Keratinocyte (primary cell): ENCODE measurements around the gene MRM2.

Experiments
- CTCF ChIP-seq, 3 experiments: IDR thresholded peaks in 1 of 3; conservative IDR thresholded peaks in 1 of 3; optimal IDR thresholded peaks in 1 of 3; 2 replicates in 2 of 3; 3 replicates in 1 of 3; pipeline versions ENCODE3 to v1.5.1; 2011; ENCODE audit warnings: low read length in 3 of 3, mild to moderate bottlenecking in 3 of 3, moderate library complexity in 2 of 3, control low read depth in 1 of 3, inconsistent platforms in 1 of 3; ENCODE audit not compliant: insufficient read depth in 2 of 3; ENCODE audit errors: extremely low read depth in 1 of 3
- EZH2 ChIP-seq: IDR thresholded peaks from one replicate; pipeline ENCODE4 v1.6.1; 2012; ENCODE audit warnings: inconsistent platforms, mild to moderate bottlenecking, low read length, moderate library complexity

GRCh38 chr7:2287745-2288144, 45.7 kb upstream of the MRM2 start:
- no peak for TF ChIP-seq CTCF (optimal IDR thresholded peaks at IDR 0.05 in 1 of 3, IDR thresholded peaks at IDR 0.05 in 1 of 3, conservative IDR thresholded peaks at IDR 0.05 in 1 of 3; ENCODE audit: extremely low read depth in 1 of 3, insufficient read depth in 2 of 3, low read length in 3 of 3)
- no peak for TF ChIP-seq EZH2
